OCI-LY7 (cell line): ENCODE measurements around the gene ZNF212. TPM values are rescaled to one million over a fixed set of nuclear protein-coding genes. Genes with fewer than 3 reads are reported as not detected.

ENCODE experiments used
- BruUV-seq: library from RNA; stranded (reverse); fragments of 400-500 nt; replicated peaks from 2 replicates; lab custom pipeline; 2021; lab: Mats Ljungman, UMichigan
- CTCF ChIA-PET: fragments of 300-600 bp; sonication (Branson Sonifier 250); formaldehyde crosslinking; loops from one replicate; lab custom pipeline; 2022; ENCODE audit warnings: antibody characterized with exemption; ENCODE audit not compliant: unreplicated experiment; lab: Charles Lee
- POLR2A ChIA-PET: fragments of 300-600 bp; sonication (Branson Sonifier 250); formaldehyde crosslinking; loops from one replicate; lab custom pipeline; 2022; ENCODE audit warnings: antibody characterized with exemption; lab: Charles Lee
- DNase-seq: peaks from one replicate; pipeline ENCODE4 v3.0.0-alpha.2; 2015; ENCODE audit warnings: low spot score
- H2AFZ ChIP-seq: fragments of 200-600 bp; sonication (generic), shearing (Covaris generic); 2 replicates; pipeline ENCODE4 v1.6.1; 2014; ENCODE audit warnings: mild to moderate bottlenecking, antibody characterized with exemption, low read length, moderate library complexity
- H3K27ac ChIP-seq: fragments of 200-600 bp; sonication (generic); 2 replicates; pipeline ENCODE4 v1.5.1; 2014; ENCODE audit warnings: mixed run types, low read depth, mild to moderate bottlenecking, moderate library complexity, low read length, inconsistent platforms; ENCODE audit not compliant: poor library complexity, severe bottlenecking
- H3K36me3 ChIP-seq: fragments of 200-600 bp; sonication (generic); 2 replicates; pipeline ENCODE4 v1.6.1; 2014; ENCODE audit warnings: mild to moderate bottlenecking, antibody characterized with exemption, low read length, moderate library complexity, mixed read lengths; ENCODE audit not compliant: insufficient read depth
- H3K4me1 ChIP-seq: fragments of 200-600 bp; sonication (generic); 2 replicates; pipeline ENCODE4 v1.5.1; 2014; ENCODE audit warnings: mild to moderate bottlenecking, low read length; ENCODE audit not compliant: insufficient read depth, poor library complexity, severe bottlenecking
- H3K4me2 ChIP-seq: fragments of 200-600 bp; sonication (generic); 2 replicates; pipeline ENCODE4 v1.6.1; 2014; ENCODE audit warnings: mild to moderate bottlenecking, low read length
- H3K4me3 ChIP-seq: fragments of 200-600 bp; sonication (generic); 2 replicates; pipeline ENCODE4 v1.5.1; 2014; ENCODE audit warnings: mild to moderate bottlenecking, low read depth, low read length; ENCODE audit not compliant: poor library complexity, severe bottlenecking
- H3K79me2 ChIP-seq: fragments of 200-600 bp; sonication (generic); 2 replicates; pipeline ENCODE4 v1.6.1; 2016; ENCODE audit warnings: low read depth, mild to moderate bottlenecking, low read length, moderate library complexity, mixed read lengths; ENCODE audit not compliant: insufficient read depth
- H3K9me2 ChIP-seq: fragments of 200-600 bp; sonication (generic); 2 replicates; pipeline ENCODE4 v1.6.1; 2016; ENCODE audit warnings: mild to moderate bottlenecking, low read length, mixed read lengths; ENCODE audit not compliant: insufficient read depth
- H3K9me3 ChIP-seq: fragments of 200-600 bp; sonication (generic); 2 replicates; pipeline ENCODE4 v1.6.1; 2014; ENCODE audit warnings: mild to moderate bottlenecking, mixed run types, low read length, mixed read lengths
- H4K20me1 ChIP-seq: fragments of 200-600 bp; sonication (generic); 2 replicates; pipeline ENCODE4 v1.6.1; 2014; ENCODE audit warnings: mild to moderate bottlenecking, antibody characterized with exemption, low read length, moderate library complexity, mixed read lengths; ENCODE audit not compliant: insufficient read depth
- EZH2phosphoT487 ChIP-seq: fragments of 200-600 bp; sonication (generic); IDR thresholded peaks from 2 replicates; pipeline ENCODE4 v1.6.1; 2018; ENCODE audit warnings: low read depth, borderline replicate concordance, mild to moderate bottlenecking, mixed run types, antibody characterized with exemption, low read length, moderate library complexity, mixed read lengths
- intact Hi-C: fragments of 100-400 bp; cut with micrococcal nuclease; formaldehyde crosslinking; loops from one replicate; pipeline ENCODE4 v1.10.0; 2022; ENCODE audit not compliant: unreplicated experiment
- total RNA-seq, 2 experiments: library from RNA; depleted of rRNA in 1 of 2; stranded (reverse); fragments of >200 nt in 1 of 2; shearing (Covaris generic) in 1 of 2; gene quantifications; 2 replicates each; pipeline ENCODE4 v1.2.3, GENCODE V29; 2014 to 2022
- TF ChIP-seq, protein P1 (sequence below): fragments of 200-600 bp; sonication (generic); conservative IDR thresholded peaks from 2 replicates; pipeline ENCODE4 v1.5.1; 2014; ENCODE audit warnings: mild to moderate bottlenecking, antibody characterized with exemption, low read length, moderate library complexity, mixed read lengths

Gene ZNF212
- total RNA-seq, 2 experiments from 2014 or later: 11.6 to 12.7 TPM

DNA sequence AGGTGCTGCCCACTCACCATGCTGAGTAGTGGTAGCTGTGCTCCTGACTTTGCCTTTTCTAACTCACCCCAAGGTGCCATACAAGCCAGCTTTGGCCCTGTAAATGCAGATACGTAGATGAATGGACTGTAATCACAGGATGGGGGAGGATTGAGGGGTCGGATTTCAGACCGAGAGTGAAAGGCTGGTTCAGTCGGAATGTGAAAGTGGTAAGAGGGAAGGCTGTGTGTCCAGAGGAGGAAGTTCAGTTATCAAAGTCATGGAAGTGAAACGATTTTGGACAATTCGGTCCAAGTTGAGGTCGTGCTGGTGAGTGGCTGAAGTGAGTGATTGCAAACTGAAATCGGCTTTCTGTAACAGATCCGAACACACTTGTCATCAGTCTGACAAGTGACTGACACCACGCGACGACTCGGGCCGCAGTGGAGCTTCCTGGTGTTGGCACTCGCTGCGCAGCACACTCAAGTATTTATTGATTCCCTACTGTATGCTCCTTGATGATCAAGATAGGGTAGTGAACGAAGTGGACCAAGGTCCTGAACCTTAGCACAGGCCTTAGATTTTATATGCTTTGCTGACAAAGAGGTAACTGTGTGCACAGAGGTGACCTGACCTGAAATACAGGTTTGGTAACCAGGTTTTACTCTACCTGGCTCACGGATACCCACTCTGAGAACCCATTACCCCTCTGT, 33.6 kb upstream of the ZNF212 start:
- no peaks in the 10 kb centered on the region for H3K9me2 ChIP-seq
- H3K9me3 ChIP-seq: no peaks in the 10 kb centered on the region
- no peak for DNase-seq
- TF ChIP-seq EZH2phosphoT487: no peak
- TF ChIP-seq, protein P1, sequence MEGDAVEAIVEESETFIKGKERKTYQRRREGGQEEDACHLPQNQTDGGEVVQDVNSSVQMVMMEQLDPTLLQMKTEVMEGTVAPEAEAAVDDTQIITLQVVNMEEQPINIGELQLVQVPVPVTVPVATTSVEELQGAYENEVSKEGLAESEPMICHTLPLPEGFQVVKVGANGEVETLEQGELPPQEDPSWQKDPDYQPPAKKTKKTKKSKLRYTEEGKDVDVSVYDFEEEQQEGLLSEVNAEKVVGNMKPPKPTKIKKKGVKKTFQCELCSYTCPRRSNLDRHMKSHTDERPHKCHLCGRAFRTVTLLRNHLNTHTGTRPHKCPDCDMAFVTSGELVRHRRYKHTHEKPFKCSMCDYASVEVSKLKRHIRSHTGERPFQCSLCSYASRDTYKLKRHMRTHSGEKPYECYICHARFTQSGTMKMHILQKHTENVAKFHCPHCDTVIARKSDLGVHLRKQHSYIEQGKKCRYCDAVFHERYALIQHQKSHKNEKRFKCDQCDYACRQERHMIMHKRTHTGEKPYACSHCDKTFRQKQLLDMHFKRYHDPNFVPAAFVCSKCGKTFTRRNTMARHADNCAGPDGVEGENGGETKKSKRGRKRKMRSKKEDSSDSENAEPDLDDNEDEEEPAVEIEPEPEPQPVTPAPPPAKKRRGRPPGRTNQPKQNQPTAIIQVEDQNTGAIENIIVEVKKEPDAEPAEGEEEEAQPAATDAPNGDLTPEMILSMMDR: no peak
- H3K4me2 ChIP-seq: no peak overlapping the region
- H3K4me1 ChIP-seq: no peaks in the 10 kb centered on the region
- ChIA-PET POLR2A (interaction anchor here (1.0 kb wide), 1 partner anchor 11 kb away, joined by 3 read pairs; the partner anchor contains the start of gene ZNF282), CTCF (no interaction called here)
- BruUV-seq: no TSS peak
- peaks cover 81% of the 10 kb centered on the region for H3K36me3 ChIP-seq
- intact Hi-C loops: no loop called here
- no peaks in the 10 kb centered on the region for H3K79me2 ChIP-seq
- no peaks in the 10 kb centered on the region for H4K20me1 ChIP-seq
- H3K27ac ChIP-seq: no peak overlapping the region
- H2AFZ ChIP-seq: no peak overlapping the region
- no peak overlapping the region for H3K4me3 ChIP-seq

DNA sequence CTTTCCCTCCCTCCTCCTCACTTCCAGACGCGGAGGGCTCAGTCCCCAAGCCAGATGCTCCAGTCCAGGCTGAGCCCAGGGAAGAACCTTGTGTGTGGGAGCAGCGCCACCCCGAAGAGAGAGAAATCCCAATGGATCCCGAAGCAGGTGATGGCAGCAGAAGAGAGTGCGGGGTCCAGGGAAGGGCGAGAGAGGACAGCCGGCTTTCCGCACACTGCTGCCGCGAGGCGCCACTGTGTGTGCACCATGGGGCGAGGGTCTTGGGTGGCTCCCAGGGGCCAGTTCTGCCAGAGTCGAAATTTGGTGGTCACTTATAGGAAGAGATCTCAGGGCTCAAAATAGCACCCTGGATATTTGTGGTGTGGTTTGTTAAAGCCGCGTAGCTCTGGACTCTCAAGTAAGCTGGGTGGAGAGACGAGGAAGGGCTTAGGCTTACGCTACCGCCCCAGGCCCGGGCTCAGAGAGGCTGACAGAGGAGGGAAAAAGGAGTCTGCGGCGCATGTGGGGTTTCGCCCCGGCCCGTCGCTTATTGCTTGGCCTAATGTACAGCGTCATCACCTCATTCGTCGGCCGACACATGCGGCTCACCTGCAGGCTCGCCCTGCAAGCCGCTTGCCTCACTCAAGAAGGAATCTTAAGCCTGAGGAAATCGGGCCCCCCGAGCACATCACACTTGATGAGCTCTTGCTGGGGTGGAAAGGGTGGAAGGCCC, 32.0 kb upstream of the ZNF212 start:
- H3K4me3 ChIP-seq: no peak overlapping the region
- BruUV-seq: no TSS peak

More for the DNA sequence above, 32.0 kb upstream of the ZNF212 start:
- Histone ChIP-seq H2AFZ (no peak overlapping the region), H4K20me1 (no peaks in the 10 kb centered on the region), H3K79me2 (no peaks in the 10 kb centered on the region), H3K36me3 (peaks cover 85% of the 10 kb centered on the region), H3K4me1 (no peaks in the 10 kb centered on the region), H3K4me2 (no peak overlapping the region), H3K9me3 (no peaks in the 10 kb centered on the region), H3K9me2 (no peaks in the 10 kb centered on the region), H3K27ac (no peak overlapping the region)
- no peak for DNase-seq
- CTCF ChIA-PET: no interaction called here
- no peak for TF ChIP-seq EZH2phosphoT487
- TF ChIP-seq, protein P1: no peak
- intact Hi-C loops: no loop called here
- POLR2A ChIA-PET: no interaction called here
